ENCODE data around the gene AKAP13. TPM values are rescaled to one million over a fixed set of nuclear protein-coding genes. Genes with fewer than 3 reads are reported as not detected.

AKAP13 gene
- total and polyA plus RNA-seq, 2 of the 8 experiments (the other 6 are each of a cell fraction or from before 2014, with no cell fraction given), result 14.0 to 46.2 TPM

DNA sequence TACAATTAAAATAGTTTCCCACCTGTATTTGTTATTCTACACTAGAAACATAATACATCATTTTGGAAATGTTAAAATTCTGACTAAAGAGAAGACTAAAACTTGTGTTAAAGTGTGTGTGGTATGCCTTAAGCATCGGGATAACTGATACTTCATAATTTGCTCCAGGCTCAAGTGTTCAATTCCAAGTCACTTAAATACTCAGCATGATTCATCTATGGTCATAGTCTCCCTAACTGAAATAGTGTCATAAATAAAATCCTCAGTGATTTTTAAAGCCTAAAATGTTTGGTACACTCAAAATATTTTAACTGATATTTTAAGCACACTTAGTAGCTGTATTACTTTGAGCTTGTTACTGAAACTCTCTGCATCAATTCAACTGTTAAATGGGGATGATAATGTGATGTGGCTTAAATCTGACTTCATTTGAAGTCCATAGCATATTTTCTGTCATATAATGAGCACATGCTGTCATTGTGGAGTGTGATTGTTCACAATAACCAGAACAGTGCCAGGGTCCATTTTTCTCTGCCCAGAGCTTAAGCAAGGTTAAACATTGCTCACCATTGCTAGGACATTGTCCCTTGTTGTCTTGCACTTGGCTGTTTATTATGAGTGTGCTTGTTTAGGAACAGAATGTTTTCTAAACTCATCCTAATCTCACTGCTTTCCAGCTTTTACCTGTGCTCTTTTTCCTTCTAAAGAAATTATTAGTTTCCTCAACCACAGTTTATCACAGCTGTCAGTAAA, 292.1 kb downstream of the AKAP13 start (continued):
- no peak for TF ChIP-seq ZNF274 (IDR thresholded peaks at IDR 0.05; ENCODE audit: borderline replicate concordance, extremely low read depth, low read length)
- no peak for TF ChIP-seq NANOG (IDR thresholded peaks at IDR 0.05; ENCODE audit: insufficient read depth, low read depth, low read length, poor library complexity, severe bottlenecking)
- no peak for TF ChIP-seq SP2 (IDR thresholded peaks at IDR 0.05; ENCODE audit: low read length)

Measured in H1 (cell line).